RWPE1 (cell line): ENCODE data around the gene STC2.
A peak's percentile ranks its signal among the peaks of the same experiment; 100 is the strongest.

Experiments
- CTCF ChIA-PET: fragments of 350-600 bp; sonication (Branson Sonifier 250); formaldehyde crosslinking; extraction: SDS; loops from one replicate; lab custom pipeline; 2021; lab: Yijun Ruan, JAX
- POLR2A ChIA-PET: fragments of 400-600 bp; formaldehyde crosslinking; extraction: SDS; loops from one replicate; lab custom pipeline; 2020; ENCODE audit warnings: antibody characterized with exemption; ENCODE audit not compliant: low non-redundant PET; lab: Yijun Ruan, JAX
- DNase-seq: peaks from one replicate; pipeline ENCODE4 v3.0.0; 2012; ENCODE audit warnings: low spot score
- H3K27ac ChIP-seq: fragments of 450-650 bp; 2 replicates; pipeline ENCODE4 v1.5.1; 2017
- TF ChIP-seq, protein P1 (sequence below): fragments of 450-650 bp; conservative IDR thresholded peaks from 2 replicates; pipeline ENCODE4 v1.5.1; 2017; ENCODE audit warnings: low read depth, mild to moderate bottlenecking

STC2 gene

DNA sequence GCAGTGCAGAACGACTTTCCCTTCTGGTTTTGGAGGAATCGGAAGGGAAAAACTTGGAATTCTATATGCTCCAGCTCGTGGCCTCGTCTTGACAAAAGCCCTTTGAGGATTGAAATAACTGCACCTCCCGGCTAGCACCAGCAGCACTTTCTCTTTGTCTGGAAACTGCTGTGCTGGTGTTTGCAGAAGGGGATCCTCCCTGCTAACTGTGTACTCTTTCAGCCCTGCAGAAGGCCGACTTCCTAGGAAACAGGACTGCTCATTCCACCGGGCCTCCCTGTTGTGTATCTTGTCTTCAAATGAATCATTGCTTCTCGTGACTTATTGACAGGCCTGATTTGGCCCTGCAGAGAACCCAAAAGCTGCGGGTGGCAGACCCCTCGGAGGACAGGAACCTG is 23.6 kb downstream of the STC2 start:
- ChIA-PET POLR2A (no interaction called here), CTCF (interaction anchor here (2.1 kb wide), 1 partner anchor 11 kb away, joined by 12 read pairs; no protein-coding TSS in a partner anchor)
- no peak for DNase-seq

DNA sequence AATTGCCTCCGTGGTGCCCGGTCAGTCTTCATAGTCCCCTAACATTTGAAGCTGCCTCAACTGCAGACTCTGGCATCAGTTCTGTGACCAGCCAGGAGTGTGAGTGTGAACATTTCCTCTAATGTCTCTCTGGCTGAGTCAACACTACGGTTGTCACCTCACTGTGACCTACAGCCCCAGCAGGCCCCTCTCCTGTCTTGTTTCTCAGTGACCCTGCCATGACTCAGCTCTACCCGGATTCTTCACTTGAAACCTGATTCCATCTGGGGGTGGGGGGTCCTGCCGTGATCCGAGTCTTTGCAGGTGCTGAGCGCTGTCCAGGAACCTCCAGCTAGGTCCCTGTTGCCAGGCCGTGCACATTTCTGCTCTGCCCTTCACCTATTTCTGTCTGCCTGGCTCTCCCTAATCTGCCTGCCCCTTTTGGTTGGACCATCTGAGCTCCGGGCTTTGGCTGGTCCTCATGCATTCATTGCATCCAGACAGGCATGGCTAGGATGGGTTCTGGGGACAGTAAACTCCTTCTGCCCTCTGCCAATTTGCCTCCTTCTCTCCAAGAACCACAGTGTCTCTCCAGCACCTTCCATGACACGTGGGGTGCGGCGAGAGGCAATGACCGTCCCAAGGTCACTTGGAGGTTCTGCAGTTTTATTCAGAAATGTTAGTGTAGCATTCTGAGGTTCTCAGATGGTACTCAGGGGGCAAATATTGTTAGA is 24.2 kb downstream of the STC2 start:
- no peak for DNase-seq
- no peak overlapping the region for H3K27ac ChIP-seq
- ChIA-PET CTCF (interaction anchor here (1.0 to 2.1 kb wide), 2 partner anchors 10 to 278 kb away, joined by 3 to 12 read pairs; no protein-coding TSS in a partner anchor), POLR2A (interaction anchor here (0.7 kb wide), 1 partner anchor 9 kb away, joined by 3 read pairs; no protein-coding TSS in a partner anchor)
- TF ChIP-seq, protein P1, sequence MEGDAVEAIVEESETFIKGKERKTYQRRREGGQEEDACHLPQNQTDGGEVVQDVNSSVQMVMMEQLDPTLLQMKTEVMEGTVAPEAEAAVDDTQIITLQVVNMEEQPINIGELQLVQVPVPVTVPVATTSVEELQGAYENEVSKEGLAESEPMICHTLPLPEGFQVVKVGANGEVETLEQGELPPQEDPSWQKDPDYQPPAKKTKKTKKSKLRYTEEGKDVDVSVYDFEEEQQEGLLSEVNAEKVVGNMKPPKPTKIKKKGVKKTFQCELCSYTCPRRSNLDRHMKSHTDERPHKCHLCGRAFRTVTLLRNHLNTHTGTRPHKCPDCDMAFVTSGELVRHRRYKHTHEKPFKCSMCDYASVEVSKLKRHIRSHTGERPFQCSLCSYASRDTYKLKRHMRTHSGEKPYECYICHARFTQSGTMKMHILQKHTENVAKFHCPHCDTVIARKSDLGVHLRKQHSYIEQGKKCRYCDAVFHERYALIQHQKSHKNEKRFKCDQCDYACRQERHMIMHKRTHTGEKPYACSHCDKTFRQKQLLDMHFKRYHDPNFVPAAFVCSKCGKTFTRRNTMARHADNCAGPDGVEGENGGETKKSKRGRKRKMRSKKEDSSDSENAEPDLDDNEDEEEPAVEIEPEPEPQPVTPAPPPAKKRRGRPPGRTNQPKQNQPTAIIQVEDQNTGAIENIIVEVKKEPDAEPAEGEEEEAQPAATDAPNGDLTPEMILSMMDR = no peak

More for the DNA sequence above, 23.6 kb downstream of the STC2 start:
- TF ChIP-seq, protein P1 = no peak
- no peak overlapping the region for H3K27ac ChIP-seq

DNA sequence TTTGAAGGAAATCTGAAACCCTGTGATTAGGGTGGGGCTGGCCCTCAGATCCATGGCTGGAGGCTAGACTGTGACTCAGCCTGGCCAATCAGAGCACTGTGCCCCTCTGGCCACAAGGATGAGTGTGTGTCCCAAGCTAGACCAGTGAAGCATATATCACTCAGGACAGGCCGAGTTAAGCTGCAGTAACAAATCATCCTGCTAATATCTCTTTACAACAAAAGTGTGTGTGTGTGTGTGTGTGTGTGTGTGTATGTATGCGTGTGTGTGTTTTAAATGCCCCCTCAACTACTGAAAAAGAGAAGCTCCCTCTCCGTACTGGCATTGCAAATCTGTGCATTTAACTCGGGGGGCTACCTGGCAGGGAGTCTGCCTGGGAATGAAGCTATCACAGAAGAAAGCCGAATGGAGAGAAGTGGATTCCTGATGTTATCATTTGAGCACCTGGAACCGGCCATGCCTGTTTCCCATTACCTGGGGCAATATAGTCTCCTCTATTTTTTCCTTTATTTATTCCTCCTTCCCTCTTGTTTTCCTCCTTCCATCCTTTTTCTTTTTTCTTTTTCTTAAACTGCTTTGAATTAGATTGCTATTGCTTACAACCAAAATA is 25.6 kb downstream of the STC2 start:
- DNase-seq = peak; percentile 95
- CTCF ChIA-PET = interaction anchor here (0.6 to 1.1 kb wide), 3 partner anchors 9 to 1010 kb away, joined by 3 to 7 read pairs (median 3); no protein-coding TSS in a partner anchor

DNA sequence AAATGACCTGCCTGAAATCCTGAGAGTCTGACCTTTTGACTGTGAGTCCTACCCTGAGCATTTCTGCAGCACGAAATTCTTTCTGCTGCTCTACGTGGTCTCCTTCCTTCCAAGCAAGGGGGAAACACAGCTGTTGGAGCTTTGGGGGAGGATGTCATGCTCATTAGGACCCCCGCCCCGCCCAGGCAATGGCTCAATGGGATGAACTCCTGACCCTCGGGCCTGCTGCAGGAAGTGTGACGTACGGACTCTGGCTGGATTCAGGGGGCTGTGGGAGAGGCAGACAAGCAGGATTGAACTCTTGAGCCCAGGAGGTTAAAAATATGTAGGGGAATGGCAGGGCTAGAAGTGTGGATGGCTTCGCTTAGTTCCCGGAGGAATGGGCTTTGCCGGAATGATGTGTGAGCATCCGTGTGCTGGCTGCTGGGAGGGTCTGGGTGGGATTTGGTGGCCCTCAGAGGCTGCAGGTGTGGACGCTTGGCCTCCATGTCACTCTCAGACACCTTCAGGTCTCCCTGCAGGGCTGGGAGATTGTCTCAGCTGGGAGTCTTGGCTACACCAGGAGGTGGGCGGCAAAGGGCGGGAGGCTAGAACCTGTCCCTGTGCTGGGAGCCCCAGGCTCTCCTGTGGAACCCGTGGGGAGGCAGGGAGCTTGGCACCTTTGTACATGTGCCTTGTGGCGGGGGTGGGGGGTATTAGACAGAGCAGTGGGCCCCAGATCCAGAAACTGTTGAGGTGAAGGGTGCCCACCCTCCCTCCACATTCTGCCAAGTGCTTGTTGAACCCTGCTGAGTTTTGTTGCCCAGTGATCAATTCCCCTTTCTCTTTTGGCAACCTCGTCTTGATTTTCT is 26.3 kb downstream of the STC2 start:
- TF ChIP-seq, protein P1 = no peak
- ChIA-PET CTCF (interaction anchor here (1.0 to 1.1 kb wide), 2 partner anchors 8 to 196 kb away, joined by 3 to 7 read pairs; no protein-coding TSS in a partner anchor), POLR2A (interaction anchor here (0.6 kb wide), 1 partner anchor 23 kb away, joined by 3 read pairs; no protein-coding TSS in a partner anchor)
- DNase-seq = no peak
- H3K27ac ChIP-seq = peak overlapping the region; percentile 42

More for the DNA sequence above, 25.6 kb downstream of the STC2 start:
- TF ChIP-seq, protein P1 = no peak
- H3K27ac ChIP-seq = peak overlapping the region; percentile 42
- POLR2A ChIA-PET = interaction anchor here (0.5 to 0.6 kb wide), 2 partner anchors 18 to 23 kb away, joined by 3 to 13 read pairs; no protein-coding TSS in a partner anchor

DNA sequence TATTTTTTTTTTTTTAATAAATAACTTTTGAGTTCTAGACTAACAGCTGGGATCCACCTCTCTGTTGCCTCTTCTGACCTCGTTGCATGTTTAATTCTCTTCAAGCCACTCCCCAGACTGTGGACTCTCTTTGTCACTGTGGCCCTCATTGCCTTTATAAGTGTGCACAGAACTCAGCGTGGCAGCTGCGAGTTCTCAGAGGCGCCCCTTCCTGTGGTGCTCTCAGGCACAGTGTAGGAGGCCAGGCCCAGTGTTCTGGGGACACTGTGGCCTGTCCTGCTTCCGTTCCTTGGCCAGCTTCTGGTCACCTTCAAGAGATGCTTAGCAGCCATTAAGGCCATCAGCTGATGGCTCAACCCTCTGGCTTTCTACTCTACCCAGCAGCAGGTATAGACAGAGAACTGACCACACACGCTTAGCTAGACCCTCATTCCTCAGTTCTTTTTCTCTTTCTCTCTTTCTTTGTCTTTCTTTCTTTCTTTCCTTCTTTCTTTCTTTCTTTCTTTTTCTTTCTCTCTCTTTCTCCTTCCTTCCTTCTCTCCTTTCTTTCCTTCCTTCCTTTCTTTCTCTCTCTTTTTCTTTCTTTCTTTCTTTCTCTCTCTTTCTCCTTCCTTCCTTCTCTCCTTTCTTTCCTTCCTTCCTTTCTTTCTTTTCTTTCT is 27.7 kb downstream of the STC2 start:
- CTCF ChIA-PET = interaction anchor here (0.5 to 1.7 kb wide), 3 partner anchors 16 to 302 kb away, joined by 5 to 6 read pairs (median 5); no protein-coding TSS in a partner anchor
- DNase-seq = no peak
- POLR2A ChIA-PET = no interaction called here
- no peak overlapping the region for H3K27ac ChIP-seq
- TF ChIP-seq, protein P1 = no peak
